Uterine smooth muscle cell (primary cell): ENCODE measurements around the gene ATXN7L1. TPM values are rescaled to one million over a fixed set of nuclear protein-coding genes. Genes with fewer than 3 reads are reported as not detected.

Experiments
- total RNA-seq: library from RNA; depleted of rRNA; stranded (reverse); fragments of >200 nt; gene quantifications from 2 replicates; pipeline ENCODE4 v1.2.3, GENCODE V29; 2014

Gene ATXN7L1, protein sequence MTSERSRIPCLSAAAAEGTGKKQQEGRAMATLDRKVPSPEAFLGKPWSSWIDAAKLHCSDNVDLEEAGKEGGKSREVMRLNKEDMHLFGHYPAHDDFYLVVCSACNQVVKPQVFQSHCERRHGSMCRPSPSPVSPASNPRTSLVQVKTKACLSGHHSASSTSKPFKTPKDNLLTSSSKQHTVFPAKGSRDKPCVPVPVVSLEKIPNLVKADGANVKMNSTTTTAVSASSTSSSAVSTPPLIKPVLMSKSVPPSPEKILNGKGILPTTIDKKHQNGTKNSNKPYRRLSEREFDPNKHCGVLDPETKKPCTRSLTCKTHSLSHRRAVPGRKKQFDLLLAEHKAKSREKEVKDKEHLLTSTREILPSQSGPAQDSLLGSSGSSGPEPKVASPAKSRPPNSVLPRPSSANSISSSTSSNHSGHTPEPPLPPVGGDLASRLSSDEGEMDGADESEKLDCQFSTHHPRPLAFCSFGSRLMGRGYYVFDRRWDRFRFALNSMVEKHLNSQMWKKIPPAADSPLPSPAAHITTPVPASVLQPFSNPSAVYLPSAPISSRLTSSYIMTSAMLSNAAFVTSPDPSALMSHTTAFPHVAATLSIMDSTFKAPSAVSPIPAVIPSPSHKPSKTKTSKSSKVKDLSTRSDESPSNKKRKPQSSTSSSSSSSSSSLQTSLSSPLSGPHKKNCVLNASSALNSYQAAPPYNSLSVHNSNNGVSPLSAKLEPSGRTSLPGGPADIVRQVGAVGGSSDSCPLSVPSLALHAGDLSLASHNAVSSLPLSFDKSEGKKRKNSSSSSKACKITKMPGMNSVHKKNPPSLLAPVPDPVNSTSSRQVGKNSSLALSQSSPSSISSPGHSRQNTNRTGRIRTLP
- total RNA-seq, result 7.9 and 8.2 TPM in 2 replicates

DNA sequence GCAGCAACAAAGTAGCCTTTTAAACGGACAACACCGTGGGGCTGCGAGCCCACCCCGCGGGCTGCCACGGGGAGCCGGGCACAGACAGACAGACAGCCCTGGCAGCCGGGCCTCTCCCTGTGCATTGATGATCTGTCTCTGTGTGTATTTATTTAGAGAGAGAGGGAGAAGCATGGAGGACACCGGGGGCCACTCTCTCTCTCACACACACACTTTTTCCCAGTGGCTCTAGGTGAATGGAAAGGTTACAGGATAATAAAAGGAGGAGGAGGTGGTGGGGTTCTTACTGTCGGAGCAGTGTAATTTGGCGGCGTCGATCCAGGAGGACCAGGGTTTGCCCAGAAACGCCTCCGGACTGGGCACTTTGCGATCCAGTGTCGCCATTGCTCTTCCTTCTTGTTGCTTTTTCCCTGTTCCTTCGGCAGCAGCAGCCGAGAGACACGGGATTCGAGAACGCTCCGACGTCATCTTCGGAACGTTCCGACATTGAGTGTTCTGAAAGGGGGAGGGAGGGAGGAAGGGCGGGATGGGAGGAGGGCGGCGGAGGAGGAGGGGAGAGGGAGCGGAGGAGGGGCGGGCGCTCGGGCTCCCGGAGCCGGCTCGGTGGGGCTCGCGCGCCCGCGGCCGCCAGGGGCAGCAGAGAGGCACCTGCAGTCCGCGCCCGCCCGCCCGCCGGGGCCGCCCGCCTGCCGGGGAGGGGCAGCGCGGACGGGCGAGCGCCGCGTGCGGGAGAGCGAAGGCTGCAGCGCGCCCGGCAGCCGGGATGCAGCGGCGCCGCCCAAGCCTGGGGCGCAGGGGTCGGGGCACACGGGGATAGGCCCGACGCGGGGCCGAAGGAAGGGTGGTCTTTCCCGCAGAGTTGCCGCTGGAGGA lies at the start of gene ATXN7L1:
Gene ATXN7L1, minus strand, starts transcription at position 509 of the 873 bp plus-strand sequence. Its CDS starts 41 bp downstream, at position 468.

GRCh38 chr7:105581066-105581811 lies 295.2 kb downstream of the ATXN7L1 start, which contains the start of gene EFCAB10:
Gene EFCAB10 (minus strand): TSS chr7:105581493. CDS start chr7:105581463, 30 bp downstream.

Other genes starting within 250 kb of the ATXN7L1 start
- 4.0 and 5.9 TPM in 2 replicates for gene CDHR3, start 86.7 kb upstream of the ATXN7L1 start, total RNA-seq
- gene SYPL1, start 235.7 kb upstream of the ATXN7L1 start, total RNA-seq, result 66.1 and 67.6 TPM in 2 replicates